OCI-LY3 (cell line): ENCODE data around the gene VAT1L.

ENCODE experiments used
- CTCF ChIP-seq: fragments of 200-600, 300-600 bp; sonication (generic); IDR thresholded peaks from 2 replicates; pipeline ENCODE4 v1.5.1; 2014; ENCODE audit warnings: antibody characterized with exemption, low read length, low read depth
- EZH2phosphoT487 ChIP-seq: fragments of 200-600 bp; shearing (Covaris generic); IDR thresholded peaks from 2 replicates; pipeline ENCODE4 v1.6.1; 2018; ENCODE audit warnings: antibody characterized with exemption, mixed run types, low read depth

GRCh38 chr16:77986011-77986740, 197.8 kb downstream of the VAT1L start:
- no peak for TF ChIP-seq EZH2phosphoT487
- no peak for TF ChIP-seq CTCF
